HepG2 (cell line): ENCODE measurements around the gene ICAM3. TPM values are rescaled to one million over a fixed set of nuclear protein-coding genes. Genes with fewer than 3 reads are reported as not detected.

Experiments
- ATAC-seq: fragments of 200-7000 bp; cut with Tn5 transposase; 3 replicates; pipeline ENCODE4 v1.9.1; 2020; ENCODE audit warnings: mild to moderate bottlenecking, moderate library complexity
- BruUV-seq: library from RNA; stranded (reverse); fragments of 400-500 nt; replicated peaks from 2 replicates; lab custom pipeline; 2021; lab: Mats Ljungman, UMichigan
- CTCF ChIA-PET: fragments of 300-600 bp; formaldehyde crosslinking; extraction: SDS; loops from one replicate; lab custom pipeline; 2021; ENCODE audit warnings: low total read pairs, inconsistent platforms, low intra/inter-chr PET ratio; lab: Yijun Ruan, JAX
- POLR2A ChIA-PET: fragments of 350-600 bp; sonication (Branson Sonifier 250); formaldehyde crosslinking; loops from one replicate; lab custom pipeline; 2020; ENCODE audit warnings: antibody characterized with exemption, inconsistent platforms; lab: Yijun Ruan, JAX
- DNase-seq: peaks from one replicate; pipeline ENCODE4 v3.0.0-alpha.2; 2015; ENCODE audit warnings: low spot score
- FAIRE-seq: peaks from 3 replicates; lab custom pipeline; 2011; peaks lifted over from hg19 to GRCh38; lab: Jason Lieb, UNC
- H2AFZ ChIP-seq: one replicate; pipeline ENCODE4 v1.6.1; 2011; ENCODE audit warnings: low read length, inconsistent platforms
- H3K27ac ChIP-seq: fragments of 300-600 bp; 3 replicates; pipeline ENCODE4 v1.8.0; 2011; ENCODE audit warnings: mixed run types, mild to moderate bottlenecking, mixed read lengths, low read length, inconsistent platforms; ENCODE audit not compliant: insufficient read depth; ENCODE audit errors: extremely low read length
- H3K27me3 ChIP-seq, 2 experiments: fragments of 200-600 bp in 1 of 2; 2 replicates in 1 of 2; 3 replicates in 1 of 2; pipeline versions ENCODE4 v1.6.0 to v1.8.0; 2011; ENCODE audit warnings: low read length in 2 of 2, mild to moderate bottlenecking in 2 of 2, moderate library complexity in 2 of 2, inconsistent platforms in 1 of 2; ENCODE audit not compliant: insufficient read depth in 2 of 2, control insufficient read depth in 1 of 2
- H3K36me3 ChIP-seq, 2 experiments: fragments of 200-600 bp in 1 of 2; replicated peaks in 1 of 2; 2 replicates in 1 of 2; 3 replicates in 1 of 2; pipeline versions ENCODE4 v1.5.1 to v1.8.0; 2011; ENCODE audit warnings: low read length in 2 of 2, inconsistent platforms in 1 of 2; ENCODE audit not compliant: insufficient read depth in 2 of 2, control insufficient read depth in 1 of 2
- H3K4me1 ChIP-seq: 2 replicates; pipeline ENCODE4 v1.5.1; 2012; ENCODE audit warnings: low read length, inconsistent platforms; ENCODE audit not compliant: insufficient read depth
- H3K4me2 ChIP-seq: 2 replicates; pipeline ENCODE4 v1.6.0; 2011; ENCODE audit warnings: low read depth, low read length, inconsistent platforms
- H3K4me3 ChIP-seq, 3 experiments: fragments of 200-600 bp in 1 of 3; sonication (generic), shearing (Covaris generic) in 1 of 3; replicated peaks in 1 of 3; 2 replicates each; pipeline ENCODE4 v1.5.1; 2011 to 2016; ENCODE audit warnings: low read length in 3 of 3, inconsistent platforms in 2 of 3, low read depth in 2 of 3, mild to moderate bottlenecking in 2 of 3, control low read depth in 1 of 3, mixed read lengths in 1 of 3; ENCODE audit not compliant: insufficient read depth in 1 of 3
- H3K79me2 ChIP-seq: one replicate; pipeline ENCODE4 v1.6.1; 2011; ENCODE audit warnings: low read length, inconsistent platforms; ENCODE audit not compliant: insufficient read depth
- H3K9ac ChIP-seq: 2 replicates; pipeline ENCODE4 v1.6.0; 2011; ENCODE audit warnings: mild to moderate bottlenecking, low read depth, low read length, inconsistent platforms; ENCODE audit not compliant: insufficient read depth
- H3K9me3 ChIP-seq: 2 replicates; pipeline ENCODE4 v1.5.1; 2012; ENCODE audit warnings: mild to moderate bottlenecking, low read length
- H4K20me1 ChIP-seq: 2 replicates; pipeline ENCODE4 v1.6.0; 2011; ENCODE audit warnings: inconsistent platforms, mild to moderate bottlenecking, low read length, moderate library complexity; ENCODE audit not compliant: insufficient read depth
- AGO1 ChIP-seq: fragments of 200-400 bp; formaldehyde crosslinking; IDR thresholded peaks from 2 replicates; pipeline ENCODE4 v1.6.1; 2017; ENCODE audit warnings: mild to moderate bottlenecking, low read depth, low read length, moderate library complexity; ENCODE audit not compliant: poor library complexity, severe bottlenecking
- ATF7 ChIP-seq, 2 experiments: fragments of 450-650 bp in 1 of 2; sonication (generic) in 1 of 2; formaldehyde crosslinking in 1 of 2; IDR thresholded peaks; 2 replicates each; pipeline versions ENCODE4 v1.4.0 to v1.6.1; 2016 to 2020; ENCODE audit warnings: antibody characterized with exemption in 1 of 2, mild to moderate bottlenecking in 1 of 2, missing genetic modification reagents in 1 of 2
- EHMT2 ChIP-seq: fragments of 200-600 bp; sonication (generic); IDR thresholded peaks from 2 replicates; pipeline ENCODE4 v1.7.0; 2017; ENCODE audit warnings: antibody characterized with exemption, low read depth, low read length, borderline replicate concordance
- FOXO4 ChIP-seq: sonication (generic); formaldehyde crosslinking; conservative IDR thresholded peaks from 2 replicates; pipeline ENCODE4 v1.8.1; 2023; ENCODE audit warnings: missing genetic modification reagents
- HNF1A ChIP-seq, 2 experiments: sonication (generic) in 1 of 2; formaldehyde crosslinking in 1 of 2; IDR thresholded peaks; 2 replicates each; pipeline versions ENCODE4 v1.4.0 to v1.6.1; 2016 to 2020; ENCODE audit warnings: borderline replicate concordance in 1 of 2, low read depth in 1 of 2, mild to moderate bottlenecking in 1 of 2, missing genetic modification reagents in 1 of 2
- LBX2 ChIP-seq: sonication (generic); formaldehyde crosslinking; IDR thresholded peaks from 2 replicates; pipeline ENCODE4 v1.5.0; 2020; ENCODE audit warnings: missing genetic modification reagents, mild to moderate bottlenecking, borderline replicate concordance
- MTERF4 ChIP-seq: sonication (generic); formaldehyde crosslinking; IDR thresholded peaks from 2 replicates; pipeline ENCODE4 v1.8.0; 2023; ENCODE audit warnings: mild to moderate bottlenecking, missing genetic modification reagents
- ZNF343 ChIP-seq: sonication (generic); formaldehyde crosslinking; IDR thresholded peaks from 2 replicates; pipeline ENCODE4 v1.4.0; 2020; ENCODE audit warnings: mild to moderate bottlenecking, missing genetic modification reagents
- ZNF572 ChIP-seq: sonication (generic); formaldehyde crosslinking; IDR thresholded peaks from 2 replicates; pipeline ENCODE4 v1.5.1; 2020; ENCODE audit warnings: mild to moderate bottlenecking, missing genetic modification reagents
- WGBS: methylation state at CpG from one replicate; pipeline ENCODE4 v1.1.6; 2017; ENCODE audit warnings: low lambda C conversion rate; 5-methylcytosine and 5-hydroxymethylcytosine counted together
- in situ Hi-C: cut with HindIII; loops from 2 replicates; pipeline ENCODE4 v1.10.0; 2017; ENCODE audit warnings: low pct_unique_long_range_greater_than_20kb; ENCODE audit not compliant: extremely low pct_ligation_motif_present
- intact Hi-C: fragments of 100-400 bp; cut with micrococcal nuclease; formaldehyde crosslinking; loops from one replicate; pipeline ENCODE4 v1.10.0; 2022; ENCODE audit not compliant: unreplicated experiment
- polyA plus RNA-seq, 8 experiments: library from polyadenylated mRNA; depleted of rRNA in 3 of 8; stranded (reverse) in 7 of 8; unstranded in 1 of 8; fragments of >200 nt; fragmentation: Illumina TruSeq in 4 of 8; extraction: Trizol in 4 of 8; gene quantifications; 2 replicates each; pipeline versions ENCODE4 v1.2.1 to v1.2.3, GENCODE V29; 2011 to 2016; ENCODE audit warnings: low read depth in 4 of 8, missing spikeins in 1 of 8, mixed read lengths in 1 of 8; ENCODE audit not compliant: insufficient read depth in 1 of 8
- total RNA-seq, 5 experiments: library from RNA; depleted of rRNA; stranded (reverse); fragments of >200 nt; fragmentation: Illumina TruSeq; extraction: Trizol; gene quantifications; 2 replicates each; pipeline ENCODE4 v1.2.3, GENCODE V29; 2016; ENCODE audit warnings: low read depth in 1 of 5
- TF ChIP-seq, protein P1 (sequence below): sonication (generic); formaldehyde crosslinking; IDR thresholded peaks from 2 replicates; pipeline ENCODE4 v1.4.0; 2020; ENCODE audit warnings: missing genetic modification reagents

The ICAM3 gene
- total and polyA plus RNA-seq, 2 of the 13 experiments (the other 11 are each of a cell fraction or from before 2014, with no cell fraction given) = 14.1 to 21.0 TPM

GRCh38 chr19:10290357-10290875 is 49.0 kb downstream of the ICAM3 start:
- FAIRE-seq = no peak
- TF ChIP-seq HNF1A (IDR thresholded peaks at IDR 0.05; ENCODE audit: low read depth) = no peak
- TF ChIP-seq HNF1A (CRISPR knock-in tag; IDR thresholded peaks at IDR 0.05; ENCODE audit: borderline replicate concordance) = 0 out of 2 replicates have a peak, but pooled peaks have one; percentile 21
- 0 out of 2 replicates have a peak, but pooled peaks have one; percentile 29 for TF ChIP-seq MTERF4
- TF ChIP-seq, protein P1, sequence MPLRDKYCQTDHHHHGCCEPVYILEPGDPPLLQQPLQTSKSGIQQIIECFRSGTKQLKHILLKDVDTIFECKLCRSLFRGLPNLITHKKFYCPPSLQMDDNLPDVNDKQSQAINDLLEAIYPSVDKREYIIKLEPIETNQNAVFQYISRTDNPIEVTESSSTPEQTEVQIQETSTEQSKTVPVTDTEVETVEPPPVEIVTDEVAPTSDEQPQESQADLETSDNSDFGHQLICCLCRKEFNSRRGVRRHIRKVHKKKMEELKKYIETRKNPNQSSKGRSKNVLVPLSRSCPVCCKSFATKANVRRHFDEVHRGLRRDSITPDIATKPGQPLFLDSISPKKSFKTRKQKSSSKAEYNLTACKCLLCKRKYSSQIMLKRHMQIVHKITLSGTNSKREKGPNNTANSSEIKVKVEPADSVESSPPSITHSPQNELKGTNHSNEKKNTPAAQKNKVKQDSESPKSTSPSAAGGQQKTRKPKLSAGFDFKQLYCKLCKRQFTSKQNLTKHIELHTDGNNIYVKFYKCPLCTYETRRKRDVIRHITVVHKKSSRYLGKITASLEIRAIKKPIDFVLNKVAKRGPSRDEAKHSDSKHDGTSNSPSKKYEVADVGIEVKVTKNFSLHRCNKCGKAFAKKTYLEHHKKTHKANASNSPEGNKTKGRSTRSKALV (CRISPR knock-in tag) = peak; percentile 57
- TF ChIP-seq FOXO4 (CRISPR knock-in tag) = 0 out of 2 replicates have a peak, but pooled peaks have one; percentile 7
- peak; percentile 15; the same call in 1 of the 2 replicates for TF ChIP-seq ZNF572
- no peak for TF ChIP-seq ATF7 (IDR thresholded peaks at IDR 0.05)
- 0 out of 2 replicates have a peak, but pooled peaks have one; percentile 58 for TF ChIP-seq ATF7 (CRISPR knock-in tag; IDR thresholded peaks at IDR 0.05)
- TF ChIP-seq LBX2 (CRISPR knock-in tag) = no peak
- TF ChIP-seq EHMT2 = no peak
- 0 out of 2 replicates have a peak, but pooled peaks have one; percentile 65 for TF ChIP-seq ZNF343 (CRISPR knock-in tag)
- peak; percentile 9 for TF ChIP-seq AGO1

More at GRCh38 chr19:10290357-10290875, 49.0 kb downstream of the ICAM3 start:
- 0 out of 2 replicates have a peak, but pooled peaks cover 2% of the 10 kb centered on the region for H4K20me1 ChIP-seq
- H3K27me3 ChIP-seq = peaks cover 0 to 20% of the 10 kb centered on the region in 2 experiments; a peak in 3 of 5 replicates
- intact Hi-C loops (no loop called here), in situ Hi-C loops (no loop called here)
- H3K9ac ChIP-seq = peak overlapping the region; percentile 28; the same call in 1 of the 2 replicates
- H2AFZ ChIP-seq = no peak overlapping the region
- DNase-seq (no peak), ATAC-seq (peak; percentile 1; the same call in 1 of the 3 replicates)
- peaks cover 75% of the 10 kb centered on the region for H3K4me1 ChIP-seq
- ChIA-PET POLR2A (interaction anchor here (1.5 to 7.3 kb wide), 5 partner anchors 19 to 92 kb away, joined by 3 to 149 read pairs (median 5); partner anchors contain the start of genes ICAM1 and RAVER1), CTCF (no interaction called here)
- peak overlapping the region; percentile 97 for H3K4me2 ChIP-seq
- no peaks in the 10 kb centered on the region for H3K9me3 ChIP-seq
- BruUV-seq = no TSS peak
- no peaks in the 10 kb centered on the region for H3K79me2 ChIP-seq
- 2% methylated on average over 30 of the region's 30 CpGs for whole genome bisulfite sequencing
- peaks cover 1 to 2% of the 10 kb centered on the region in 2 experiments; a peak in 3 of 5 replicates for H3K36me3 ChIP-seq
- no peak overlapping the region for H3K27ac ChIP-seq
- peak overlapping the region; percentile 52 to 79 (median 62); a peak in 4 of 6 replicates for H3K4me3 ChIP-seq
